ENCODE results near the gene ITGA11.

Gene ITGA11

DNA sequence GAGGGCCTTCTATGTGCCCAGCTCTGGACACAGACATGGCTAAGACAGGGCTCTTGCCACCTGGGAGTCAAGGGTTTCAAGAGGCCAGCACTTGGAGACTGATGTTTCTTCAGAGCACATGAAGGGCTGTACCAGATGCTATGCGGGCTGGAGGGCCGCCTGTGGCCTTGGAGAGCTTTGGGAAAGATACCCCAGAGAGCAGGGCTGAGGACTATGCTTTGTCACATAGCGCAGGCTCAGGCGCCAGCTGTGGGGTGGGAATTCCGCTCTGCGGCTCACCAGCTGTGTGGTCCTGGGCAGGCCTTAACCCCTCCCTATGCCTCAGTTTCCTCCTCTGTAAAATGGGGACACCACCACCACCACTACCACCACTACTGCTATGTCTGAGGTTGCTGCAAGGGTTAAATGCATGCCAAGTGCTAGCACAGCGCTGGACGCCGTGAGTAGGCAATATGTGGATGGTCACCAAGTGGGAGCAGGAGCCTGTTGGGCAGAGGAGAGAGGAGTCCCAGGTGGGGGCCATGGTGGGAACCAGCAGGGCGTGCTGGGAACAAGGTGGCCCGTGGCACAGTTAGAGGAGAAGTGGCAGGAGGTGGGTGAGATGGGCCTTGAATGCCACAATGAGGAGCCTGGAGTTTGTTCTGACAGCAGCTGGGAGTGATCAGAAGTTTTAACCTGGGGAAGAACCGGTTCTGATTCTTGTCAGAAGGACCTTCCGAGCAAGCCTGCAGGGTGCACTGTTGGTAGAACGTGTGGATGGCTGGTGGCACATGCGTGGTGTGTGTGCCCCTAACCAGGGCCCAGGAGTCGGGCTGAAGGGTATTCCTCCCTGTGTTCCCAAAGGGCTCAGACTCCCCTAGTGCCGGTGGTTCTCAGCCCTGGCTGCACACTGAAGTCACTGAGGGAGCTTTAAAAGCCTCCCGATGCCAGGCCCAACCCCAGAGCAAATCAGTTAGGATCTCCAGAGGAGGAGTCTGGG, 112.7 kb downstream of the ITGA11 start:
- no peak for TF ChIP-seq CTCF (IDR thresholded peaks at IDR 0.05)

- no peak for TF ChIP-seq CTCF (IDR thresholded peaks at IDR 0.05)
Observed at GRCh38 chr15:68318008-68318835, 113.7 kb downstream of the ITGA11 start.

DNA sequence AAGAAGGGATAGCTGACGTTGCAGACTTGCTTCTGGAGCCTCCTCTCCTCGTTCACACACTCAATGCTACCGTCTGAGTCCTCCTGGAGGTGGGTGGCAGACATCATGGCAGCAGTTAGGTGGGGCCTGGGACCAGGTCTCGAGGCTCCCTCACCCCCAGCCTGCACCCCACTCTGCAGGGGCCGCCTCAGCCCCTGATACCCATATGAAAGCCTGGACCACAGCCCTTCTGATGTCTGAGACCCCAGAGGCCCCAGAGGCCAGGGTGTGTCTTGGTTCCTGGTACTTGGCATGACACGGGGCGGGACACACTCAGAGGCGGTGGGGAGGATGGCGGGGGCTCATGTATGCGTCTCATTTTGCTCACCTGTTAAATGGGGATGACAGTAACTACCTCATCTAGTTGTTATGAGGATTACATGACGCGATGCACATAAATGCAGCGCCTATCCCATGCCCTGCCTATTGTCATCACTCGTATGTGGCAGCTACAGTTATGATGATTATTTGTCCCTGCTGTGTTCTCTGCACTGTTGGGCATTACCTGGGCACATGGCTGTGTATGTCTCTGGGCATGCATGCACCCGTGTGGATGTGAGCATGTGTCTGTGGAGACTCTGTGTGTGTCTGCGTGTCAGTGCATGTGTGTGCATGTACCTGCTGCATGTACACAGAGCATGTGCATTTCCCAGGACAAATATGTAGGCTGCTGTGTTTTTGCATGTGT, 114.5 kb downstream of the ITGA11 start:
- TF ChIP-seq CTCF (IDR thresholded peaks at IDR 0.05), result no peak

DNA sequence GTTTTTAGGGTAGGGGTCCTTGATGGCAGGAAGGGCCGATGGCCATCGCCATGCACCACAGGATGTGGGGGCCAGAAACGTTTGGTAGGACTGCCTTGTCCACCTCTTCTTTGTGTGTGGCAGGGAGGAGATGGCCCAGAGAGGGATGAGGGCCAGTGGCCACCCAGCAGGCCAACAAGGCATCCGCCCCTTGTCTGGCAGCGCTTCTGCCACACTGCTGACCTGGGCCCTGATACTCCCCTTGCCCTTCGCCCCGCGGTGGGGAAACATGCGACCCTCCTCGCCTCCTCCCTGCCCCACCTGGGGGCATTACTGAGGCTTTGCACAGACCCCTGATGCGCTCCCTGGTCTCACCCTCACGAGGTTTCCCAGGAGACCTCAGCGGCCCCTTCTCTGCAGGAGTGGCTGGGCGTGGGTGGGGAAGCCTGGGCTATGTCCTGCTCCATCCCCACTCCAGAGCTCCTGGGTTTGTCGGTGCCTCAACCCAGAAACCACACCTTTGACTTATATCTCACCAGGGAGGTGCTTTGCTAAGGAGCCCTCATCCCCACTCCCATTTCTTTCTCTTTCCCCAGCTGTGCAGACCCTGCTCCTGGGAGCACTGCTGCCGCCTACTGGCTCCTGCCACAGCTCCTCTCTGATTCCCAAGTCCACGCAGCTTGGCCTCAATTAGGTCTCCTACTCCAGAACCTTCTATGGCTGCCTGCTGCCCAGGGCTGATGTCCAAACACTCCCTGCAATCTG, 115.7 kb downstream of the ITGA11 start:
- TF ChIP-seq CTCF (IDR thresholded peaks at IDR 0.05), result peak; percentile 50

DNA sequence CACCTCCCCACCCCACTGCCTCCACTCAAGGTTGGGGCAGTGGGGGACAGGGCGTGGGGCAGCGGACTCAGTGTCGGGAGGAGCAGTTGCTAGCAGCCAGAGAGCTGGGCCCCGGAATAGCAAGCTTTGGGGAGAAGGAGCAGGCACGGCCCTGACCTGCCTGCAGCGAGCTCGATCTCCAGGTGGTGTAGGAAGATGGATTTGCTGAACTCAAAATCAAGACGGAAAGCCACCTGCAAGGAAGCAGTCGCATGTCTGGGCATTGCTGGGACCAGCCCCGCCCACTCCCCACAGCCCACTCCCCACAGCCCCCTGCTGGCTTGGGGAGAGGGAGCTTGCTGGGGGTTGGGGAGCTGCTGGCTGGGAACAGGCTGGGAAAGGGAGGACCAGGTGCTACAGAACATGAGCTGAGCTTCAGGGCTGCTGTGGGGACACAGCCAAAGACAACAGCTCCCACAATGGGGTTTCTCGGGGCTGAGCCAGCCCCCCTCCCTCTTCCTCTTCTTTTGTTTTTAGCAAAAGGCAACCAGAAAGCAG, 116.4 kb downstream of the ITGA11 start:
- no peak for TF ChIP-seq CTCF (IDR thresholded peaks at IDR 0.05)

DNA sequence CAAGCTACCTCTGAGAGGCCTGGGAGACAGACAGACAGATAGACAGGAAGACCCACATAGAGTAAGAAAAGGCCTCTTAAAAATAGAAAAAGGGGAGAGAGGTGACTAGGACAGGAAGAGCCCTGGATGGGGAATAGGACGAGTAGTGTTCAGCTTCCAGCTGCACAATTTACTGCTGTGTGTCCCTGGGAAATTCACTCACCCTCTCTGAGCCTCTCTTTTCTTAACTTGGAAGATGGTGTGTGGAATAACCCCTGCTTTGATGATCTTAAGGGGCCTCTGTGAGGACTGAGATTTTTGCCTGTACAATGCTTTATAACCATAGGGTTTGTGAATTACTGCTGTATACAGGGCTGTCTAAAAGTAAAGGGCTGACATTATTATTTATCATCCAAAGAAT, 116.9 kb downstream of the ITGA11 start:
- no peak for TF ChIP-seq CTCF (IDR thresholded peaks at IDR 0.05)
